Measurements from ENCODE around the gene ADAM12.

ADAM12 gene

DNA sequence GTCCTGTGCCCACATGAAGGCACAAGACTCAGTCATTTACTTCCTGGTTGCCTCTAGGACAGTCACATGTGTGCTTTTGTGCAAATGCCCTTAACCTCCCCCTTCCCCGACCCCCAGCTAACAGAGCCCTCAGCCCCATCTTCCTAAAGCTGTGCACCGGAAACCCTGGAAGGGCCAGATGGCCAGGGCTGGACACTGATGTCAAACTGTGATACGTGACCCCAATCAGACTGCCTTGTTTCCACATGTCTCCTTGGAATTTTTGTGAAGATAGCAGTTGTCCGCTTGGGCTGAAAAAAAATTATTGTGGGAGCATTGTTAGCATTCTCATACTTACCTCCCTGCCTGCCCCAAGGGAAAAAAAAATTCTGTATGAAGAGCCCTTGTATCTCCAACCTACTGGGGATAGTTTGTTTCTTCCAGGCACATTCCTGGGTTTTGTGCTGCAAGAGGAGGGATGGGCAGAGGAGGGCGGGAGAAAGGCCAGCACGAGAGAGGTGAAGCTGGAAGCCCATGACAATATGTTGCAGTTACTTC lies 17.0 kb upstream of the ADAM12 start:
- TF ChIP-seq, protein P1, sequence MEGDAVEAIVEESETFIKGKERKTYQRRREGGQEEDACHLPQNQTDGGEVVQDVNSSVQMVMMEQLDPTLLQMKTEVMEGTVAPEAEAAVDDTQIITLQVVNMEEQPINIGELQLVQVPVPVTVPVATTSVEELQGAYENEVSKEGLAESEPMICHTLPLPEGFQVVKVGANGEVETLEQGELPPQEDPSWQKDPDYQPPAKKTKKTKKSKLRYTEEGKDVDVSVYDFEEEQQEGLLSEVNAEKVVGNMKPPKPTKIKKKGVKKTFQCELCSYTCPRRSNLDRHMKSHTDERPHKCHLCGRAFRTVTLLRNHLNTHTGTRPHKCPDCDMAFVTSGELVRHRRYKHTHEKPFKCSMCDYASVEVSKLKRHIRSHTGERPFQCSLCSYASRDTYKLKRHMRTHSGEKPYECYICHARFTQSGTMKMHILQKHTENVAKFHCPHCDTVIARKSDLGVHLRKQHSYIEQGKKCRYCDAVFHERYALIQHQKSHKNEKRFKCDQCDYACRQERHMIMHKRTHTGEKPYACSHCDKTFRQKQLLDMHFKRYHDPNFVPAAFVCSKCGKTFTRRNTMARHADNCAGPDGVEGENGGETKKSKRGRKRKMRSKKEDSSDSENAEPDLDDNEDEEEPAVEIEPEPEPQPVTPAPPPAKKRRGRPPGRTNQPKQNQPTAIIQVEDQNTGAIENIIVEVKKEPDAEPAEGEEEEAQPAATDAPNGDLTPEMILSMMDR (IDR thresholded peaks at IDR 0.05; ENCODE audit: low read length, missing control alignments), result no peak
- H3K4me3 ChIP-seq (replicated peaks; ENCODE audit: low read depth, low read length), result no peak overlapping the region
- no peak for DNase-seq (ENCODE audit: low read depth)

DNA sequence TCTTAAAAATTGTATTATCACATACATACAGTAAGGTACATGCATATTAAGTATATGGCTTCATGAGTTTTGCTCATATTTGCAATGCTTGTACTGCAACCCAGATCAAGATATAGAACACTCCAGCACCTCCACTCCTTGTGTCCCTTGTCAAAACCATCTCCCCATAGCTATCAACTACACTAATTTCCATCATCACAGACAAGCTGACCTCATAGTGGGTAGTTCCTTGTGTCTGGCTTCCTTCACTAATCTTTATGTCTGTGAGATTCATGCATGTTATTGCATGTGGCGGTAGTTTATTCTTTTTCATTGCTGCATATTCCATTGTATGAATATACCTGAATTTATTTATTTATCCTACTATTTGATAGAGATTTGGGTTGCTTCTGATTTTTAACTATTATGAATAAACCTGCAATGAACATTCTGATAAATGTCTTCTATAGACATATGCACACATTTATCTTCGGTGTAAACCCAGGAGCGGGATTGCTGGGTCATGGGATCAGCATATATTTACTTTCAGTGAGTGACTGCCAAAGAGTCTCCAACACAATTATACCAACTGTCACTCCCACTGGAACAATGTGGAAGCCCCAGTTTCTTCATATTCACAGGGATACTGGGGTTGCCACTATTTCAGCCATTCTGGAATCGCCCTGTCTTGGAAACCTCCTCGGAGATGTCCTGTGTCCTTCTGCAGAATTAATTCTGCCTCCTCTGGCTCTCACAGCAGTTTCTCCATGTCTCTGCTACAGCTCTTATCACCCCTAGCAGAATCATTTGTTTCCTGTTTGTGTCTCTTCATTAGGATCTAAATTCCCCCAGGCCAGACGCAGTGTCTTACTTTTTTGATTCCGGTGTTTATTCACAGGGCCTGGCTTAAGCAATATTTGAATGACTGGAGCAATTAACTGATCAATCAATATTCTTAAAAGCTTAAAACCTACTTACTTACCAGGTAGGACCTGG lies 14.7 kb upstream of the ADAM12 start:
- TF ChIP-seq, protein P1 (IDR thresholded peaks at IDR 0.05; ENCODE audit: low read length, missing control alignments), result no peak
- H3K4me3 ChIP-seq (replicated peaks; ENCODE audit: low read depth, low read length), result no peak overlapping the region
- DNase-seq (ENCODE audit: low read depth), result no peak

DNA sequence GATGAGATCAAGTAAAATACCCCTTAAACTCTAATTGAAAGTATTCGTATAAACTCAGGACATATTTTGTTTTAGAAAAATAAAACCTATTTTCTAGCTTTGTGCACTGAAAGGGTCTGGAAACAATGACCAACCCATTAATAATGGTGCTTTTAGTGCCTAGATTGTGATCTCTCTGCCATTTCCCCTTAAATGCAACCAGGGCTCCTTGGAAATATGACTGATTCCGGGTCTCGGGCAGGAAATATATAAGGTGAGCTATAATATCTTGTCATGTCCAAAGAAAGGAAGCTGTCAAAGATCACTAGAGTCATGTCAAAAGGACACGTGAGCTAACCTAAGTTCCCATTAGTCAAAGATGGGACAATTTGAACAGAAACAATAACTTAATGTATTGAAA lies 12.4 kb upstream of the ADAM12 start:
- no peak overlapping the region for H3K4me3 ChIP-seq (replicated peaks; ENCODE audit: low read depth, low read length)
- DNase-seq (ENCODE audit: low read depth), result no peak
- TF ChIP-seq, protein P1 (IDR thresholded peaks at IDR 0.05; ENCODE audit: low read length, missing control alignments), result no peak

DNA sequence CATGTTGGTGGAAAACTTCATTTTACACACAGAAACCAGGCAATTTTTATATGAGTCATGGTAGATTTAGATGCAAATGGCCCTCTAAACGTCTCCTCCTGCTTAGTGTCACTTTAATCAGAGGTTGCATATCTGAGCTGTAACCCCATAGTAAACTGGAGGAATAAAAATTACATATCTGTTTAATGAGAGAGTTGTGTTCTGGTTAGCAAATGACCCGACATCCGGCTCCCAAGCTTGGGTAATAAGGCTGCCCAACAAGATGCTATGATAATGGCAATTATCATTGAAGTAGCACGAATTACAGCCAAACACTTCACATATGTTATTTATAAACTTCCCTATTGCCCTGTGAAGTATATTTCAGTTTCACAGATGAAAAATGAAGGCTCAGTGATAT lies 10.6 kb upstream of the ADAM12 start:
- TF ChIP-seq, protein P1 (IDR thresholded peaks at IDR 0.05; ENCODE audit: low read length, missing control alignments), result no peak
- no peak overlapping the region for H3K4me3 ChIP-seq (replicated peaks; ENCODE audit: low read depth, low read length)
- no peak for DNase-seq (ENCODE audit: low read depth)

DNA sequence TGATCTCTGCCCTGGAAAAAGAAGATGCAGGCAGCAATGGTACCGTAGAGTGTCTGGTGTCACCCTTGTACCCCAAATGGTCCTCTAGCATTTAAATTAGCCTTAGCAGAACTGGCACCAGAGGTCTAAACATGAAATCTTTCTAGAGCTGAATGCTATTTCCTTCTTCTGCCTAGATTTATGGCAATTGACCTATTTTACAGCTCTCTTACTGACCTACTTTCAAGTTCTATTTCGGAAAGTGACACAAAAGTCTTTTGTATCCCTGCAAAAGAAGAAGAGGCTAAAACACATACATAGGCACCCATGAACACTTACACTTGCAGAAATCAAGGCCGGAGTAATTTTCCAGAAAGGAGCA lies 10.1 kb upstream of the ADAM12 start:
- no peak overlapping the region for H3K4me3 ChIP-seq (replicated peaks; ENCODE audit: low read depth, low read length)
- DNase-seq (ENCODE audit: low read depth), result no peak
- TF ChIP-seq, protein P1 (IDR thresholded peaks at IDR 0.05; ENCODE audit: low read length, missing control alignments), result no peak

DNA sequence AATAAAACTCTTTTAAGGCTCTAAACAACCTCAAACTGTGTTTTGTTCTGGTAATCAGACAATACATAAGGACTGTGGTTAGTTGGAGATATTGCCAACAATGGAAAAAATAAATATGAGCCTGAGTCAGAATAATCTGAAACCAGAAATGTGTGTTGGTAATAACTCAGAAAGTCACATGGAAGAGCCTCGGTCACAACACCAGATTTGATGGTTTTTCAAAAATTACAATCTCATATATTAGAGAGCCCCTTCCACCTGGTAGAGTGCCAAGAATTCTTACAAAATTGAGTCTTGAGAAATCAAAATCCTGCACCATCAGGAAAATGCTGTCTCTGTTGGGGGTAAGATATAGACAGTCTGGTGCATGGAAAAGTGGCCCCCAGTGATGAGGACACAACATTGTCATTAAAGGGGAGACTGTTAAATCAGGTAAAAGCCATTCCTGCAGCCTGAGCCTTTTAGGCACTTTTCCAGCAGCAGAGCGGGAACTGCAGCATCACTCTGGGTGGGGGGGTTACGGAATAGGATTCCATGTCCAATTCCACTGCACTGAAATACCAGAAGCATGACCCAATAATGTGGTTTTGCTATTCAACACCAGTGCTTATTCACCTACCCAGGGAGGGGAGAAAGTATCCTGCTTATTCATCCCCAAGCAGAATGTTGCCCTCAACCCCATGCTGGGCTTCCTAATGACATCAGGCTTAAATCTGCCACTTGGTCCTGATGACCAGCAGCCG lies 9.5 kb upstream of the ADAM12 start:
- H3K4me3 ChIP-seq (replicated peaks; ENCODE audit: low read depth, low read length), result no peak overlapping the region
- DNase-seq (ENCODE audit: low read depth), result peak; percentile 97
- TF ChIP-seq, protein P1 (IDR thresholded peaks at IDR 0.05; ENCODE audit: low read length, missing control alignments), result no peak
